HG03457 (cell line): Measurements from ENCODE around the gene CLIC6.
A peak's percentile ranks its signal among the peaks of the same experiment; 100 is the strongest.
"Not testable (repeated sequence)": the region's sequence is repeated elsewhere in the genome, so short reads cannot be mapped to it uniquely, and the experiment has no call there.

ENCODE experiments used
- ATAC-seq: cut with Tn5 transposase; IDR thresholded peaks from one replicate; pipeline ENCODE4 v1.9.1; 2021; ENCODE audit warnings: moderate number of reproducible peaks; ENCODE audit not compliant: unreplicated experiment

The CLIC6 gene

DNA sequence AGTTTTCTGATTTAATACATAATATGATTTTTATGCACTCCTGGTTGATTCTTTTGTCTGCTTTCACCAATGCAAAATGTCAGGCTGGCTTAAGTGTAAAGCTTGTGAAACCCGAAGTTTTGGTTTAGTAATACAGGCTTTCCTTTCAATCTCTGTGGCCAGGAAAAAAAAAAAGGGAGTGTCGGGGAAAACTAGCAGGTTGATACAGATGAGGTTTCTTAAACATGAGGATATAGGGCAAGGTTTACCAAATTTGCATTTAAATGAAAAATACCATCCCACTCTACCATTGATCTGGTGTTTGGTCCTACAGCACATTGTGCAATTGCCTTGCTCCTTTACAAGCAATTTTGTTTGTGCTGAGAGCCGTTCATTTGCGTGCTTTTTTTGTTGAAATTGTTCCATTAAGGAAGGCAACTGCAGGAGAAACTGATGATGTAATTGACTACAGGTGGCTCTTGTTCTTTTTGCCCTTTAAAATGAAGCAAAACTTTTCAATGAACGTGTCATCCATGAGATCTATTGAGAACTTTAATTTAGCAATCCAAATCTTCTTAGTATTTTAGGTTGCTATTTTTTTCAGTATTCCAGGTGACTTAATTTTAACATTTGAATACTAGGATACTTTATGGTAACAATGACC lies 22.7 kb downstream of the CLIC6 start:
- ATAC-seq: no peak

- ATAC-seq: no peak
Observed at GRCh38 chr21:34692458-34693020, 23.7 kb downstream of the CLIC6 start.

- ATAC-seq: no peak
Observed at GRCh38 chr21:34693192-34693810, 24.5 kb downstream of the CLIC6 start.

- ATAC-seq: no peak
Observed at GRCh38 chr21:34695434-34695833, 26.6 kb downstream of the CLIC6 start.

- ATAC-seq: no peak
Observed at GRCh38 chr21:34696121-34696520, 27.3 kb downstream of the CLIC6 start.

- no peak for ATAC-seq
Observed at GRCh38 chr21:34697826-34698225, 29.0 kb downstream of the CLIC6 start.

DNA sequence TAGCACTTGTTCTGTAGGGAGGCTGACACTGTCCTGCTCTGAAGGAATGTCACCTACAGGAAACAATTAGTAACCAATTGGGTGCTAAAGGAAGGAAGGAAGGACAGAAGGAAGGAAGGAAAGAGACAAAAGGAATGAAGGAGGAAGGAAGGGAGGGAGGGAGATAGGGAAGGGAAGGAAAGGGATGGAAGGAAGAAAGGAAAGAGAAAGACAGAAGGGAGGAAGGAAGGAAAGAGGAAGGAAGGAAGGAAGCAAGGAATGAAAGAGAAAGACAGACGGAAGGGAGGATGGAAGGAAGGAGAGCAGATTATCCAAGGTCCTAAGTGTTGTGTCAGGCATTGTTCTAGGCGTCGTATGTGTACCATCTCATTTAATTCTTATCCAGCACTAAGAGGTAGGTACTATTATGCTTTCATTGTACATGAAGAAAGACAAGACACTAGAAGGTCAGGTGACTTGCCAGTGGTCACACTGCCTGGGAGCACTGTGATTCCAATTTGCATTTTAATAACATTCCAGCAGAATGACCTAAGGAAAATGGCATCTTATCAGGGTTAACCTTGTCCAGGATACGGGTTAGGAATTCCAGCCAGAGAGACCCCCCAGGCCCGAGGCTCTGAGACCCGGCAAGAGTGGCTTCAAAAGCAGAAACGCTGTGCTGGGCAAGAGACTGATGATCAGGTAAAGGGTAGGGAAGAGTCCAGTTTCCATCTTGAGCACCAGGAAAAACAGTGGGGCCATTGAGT lies 29.6 kb downstream of the CLIC6 start:
- ATAC-seq: no peak

DNA sequence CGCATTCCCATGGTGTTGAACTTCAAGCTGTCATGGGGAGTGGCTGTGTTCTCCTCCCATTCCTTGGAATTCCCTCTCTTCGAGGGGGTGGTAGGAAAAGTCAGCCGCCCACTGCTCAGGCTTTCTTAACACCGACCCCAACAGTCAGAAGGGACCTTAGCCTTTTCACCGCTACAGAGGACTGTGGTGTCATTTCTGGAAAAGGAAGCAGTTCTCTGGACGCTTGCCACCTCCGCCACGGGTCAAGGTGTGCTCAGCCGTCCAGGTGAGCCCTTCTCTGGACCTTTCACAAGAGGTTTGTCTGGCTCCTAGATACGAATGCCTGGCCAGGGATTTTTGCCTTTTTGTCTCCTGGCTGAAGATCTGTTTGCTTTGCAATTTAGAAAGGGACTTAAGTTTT lies 31.8 kb downstream of the CLIC6 start:
- no peak for ATAC-seq

DNA sequence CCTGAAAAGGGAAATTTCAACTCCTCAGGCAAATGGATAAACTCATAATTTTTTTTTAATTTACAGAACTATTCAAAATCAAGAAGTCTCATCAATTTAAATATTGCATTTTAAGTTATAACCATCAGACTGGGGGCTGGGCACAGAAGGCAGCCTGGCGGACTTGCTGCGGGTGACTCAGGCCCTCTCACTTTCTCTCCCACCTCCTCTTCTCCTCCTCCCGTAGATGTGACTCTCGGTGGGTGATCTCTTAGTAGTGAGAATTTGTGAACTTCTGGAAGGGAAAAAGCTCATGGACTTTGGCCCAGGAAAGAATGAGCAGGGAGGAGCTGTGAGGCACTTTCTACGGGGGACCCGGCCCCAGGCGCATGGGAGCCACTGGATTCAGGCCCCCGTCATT lies 32.9 kb downstream of the CLIC6 start:
- ATAC-seq: no peak

- ATAC-seq: no peak
Observed at GRCh38 chr21:34702341-34703170, 33.8 kb downstream of the CLIC6 start.

- no peak for ATAC-seq
Observed at GRCh38 chr21:34703571-34703970, 34.8 kb downstream of the CLIC6 start.

DNA sequence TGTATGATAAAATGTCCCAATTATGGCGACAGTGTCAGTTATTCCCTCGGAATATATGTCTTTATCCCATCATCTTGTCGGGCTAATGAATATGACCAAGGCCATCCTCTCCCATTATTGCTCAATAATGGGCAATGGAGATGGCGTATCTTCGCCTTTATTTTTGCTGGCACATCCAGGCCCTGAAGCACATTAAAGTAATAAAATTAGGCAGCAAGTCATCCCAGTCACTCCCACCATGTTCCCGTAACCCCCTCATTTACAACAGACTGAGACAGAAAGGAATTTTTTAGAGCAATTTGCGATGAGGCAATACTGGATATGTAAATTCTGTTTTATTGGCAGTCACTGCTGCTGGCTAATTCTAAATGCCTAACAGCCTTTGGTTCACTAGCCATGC lies 35.3 kb downstream of the CLIC6 start:
- no peak for ATAC-seq

GRCh38 chr21:34705011-34705410 lies 36.2 kb downstream of the CLIC6 start:
- ATAC-seq: no peak

GRCh38 chr21:34706337-34706736 lies 37.5 kb downstream of the CLIC6 start:
- no peak for ATAC-seq

GRCh38 chr21:34707876-34708325 lies 39.1 kb downstream of the CLIC6 start:
- peak; percentile 69 for ATAC-seq

DNA sequence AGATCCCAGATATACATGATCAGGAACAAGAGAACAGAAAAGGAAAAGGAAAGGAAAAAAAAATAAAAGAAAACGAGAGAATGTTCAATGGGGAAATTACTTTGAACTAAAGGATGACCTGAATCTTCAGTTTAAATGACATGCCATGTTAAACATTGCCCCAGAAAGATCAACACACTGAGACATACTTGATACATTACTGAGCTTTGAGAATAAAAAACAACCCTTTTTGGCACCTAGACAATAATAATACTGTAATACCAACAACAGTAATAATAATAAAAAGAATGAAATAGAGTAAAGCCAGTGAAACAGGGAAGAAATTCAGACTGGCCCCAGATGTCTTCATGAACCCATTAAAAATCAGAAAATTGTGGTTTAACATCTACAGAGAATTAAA lies 44.8 kb downstream of the CLIC6 start:
- no peak for ATAC-seq

DNA sequence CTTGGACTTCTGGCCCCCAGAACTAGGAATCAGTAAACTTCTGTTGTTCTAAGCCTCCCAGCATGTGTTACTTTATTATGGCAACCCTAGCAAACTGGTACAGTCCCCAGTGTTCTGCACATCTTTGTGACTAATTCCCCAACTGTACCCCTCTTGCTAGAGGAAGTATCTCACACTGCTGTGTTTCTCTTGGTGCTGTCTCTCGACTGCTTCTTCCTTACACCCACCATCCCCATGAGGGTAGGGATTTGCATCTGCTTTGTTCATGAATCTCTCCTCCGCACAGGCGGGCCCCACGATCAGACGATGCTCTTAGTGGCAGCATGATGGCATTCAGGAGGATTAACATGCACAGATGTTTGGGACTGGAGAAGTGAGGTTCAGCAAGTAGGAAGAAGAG lies 46.7 kb downstream of the CLIC6 start:
- no peak for ATAC-seq

GRCh38 chr21:34715985-34716596 lies 47.3 kb downstream of the CLIC6 start:
- no peak for ATAC-seq

GRCh38 chr21:34718529-34718928 lies 49.7 kb downstream of the CLIC6 start:
- not testable (repeated sequence) for ATAC-seq

DNA sequence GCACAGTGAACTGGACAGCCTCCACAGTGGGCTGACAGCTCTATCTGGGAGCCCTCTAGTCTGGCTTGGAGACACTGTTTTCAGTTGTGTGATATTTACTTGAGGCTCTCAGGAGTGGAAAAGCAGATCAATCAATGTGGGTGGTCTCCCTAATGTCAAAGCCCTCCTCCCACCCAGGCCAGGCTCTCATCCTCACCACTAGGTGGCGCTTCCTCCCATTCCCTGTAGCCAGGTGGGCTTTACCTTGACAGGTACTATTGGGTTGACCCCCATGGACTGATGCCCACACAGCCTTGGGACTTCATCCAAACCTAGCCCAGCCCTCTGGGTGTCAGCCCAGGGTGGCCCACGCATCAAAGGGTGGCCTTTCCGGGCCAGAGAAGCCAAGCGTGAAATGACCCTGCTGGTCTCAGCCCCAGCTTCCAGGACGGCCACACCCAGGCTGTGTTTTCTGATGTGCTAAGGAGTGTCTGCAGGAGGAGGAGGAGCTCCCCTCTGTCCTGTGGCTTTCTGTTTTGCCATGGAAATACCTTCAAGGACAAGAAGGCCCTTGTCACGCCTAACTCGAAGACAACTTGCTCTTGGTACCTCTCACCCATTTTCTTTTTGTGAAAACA lies 54.0 kb downstream of the CLIC6 start:
- no peak for ATAC-seq
